GM12892 (cell line): ENCODE results near the gene ANKRD6.

Source experiments
- POLR2A ChIP-seq: IDR thresholded peaks from 2 replicates; pipeline ENCODE4 v1.6.1; 2011; ENCODE audit warnings: low read depth, low read length, control low read depth
- POLR2AphosphoS5 ChIP-seq: IDR thresholded peaks from 2 replicates; pipeline ENCODE4 v1.6.1; 2011; ENCODE audit warnings: low read depth, low read length, control low read depth
- TAF1 ChIP-seq: IDR thresholded peaks from 2 replicates; pipeline ENCODE4 v1.6.1; 2011; ENCODE audit warnings: low read depth, mild to moderate bottlenecking, control low read depth, low read length, borderline replicate concordance

DNA sequence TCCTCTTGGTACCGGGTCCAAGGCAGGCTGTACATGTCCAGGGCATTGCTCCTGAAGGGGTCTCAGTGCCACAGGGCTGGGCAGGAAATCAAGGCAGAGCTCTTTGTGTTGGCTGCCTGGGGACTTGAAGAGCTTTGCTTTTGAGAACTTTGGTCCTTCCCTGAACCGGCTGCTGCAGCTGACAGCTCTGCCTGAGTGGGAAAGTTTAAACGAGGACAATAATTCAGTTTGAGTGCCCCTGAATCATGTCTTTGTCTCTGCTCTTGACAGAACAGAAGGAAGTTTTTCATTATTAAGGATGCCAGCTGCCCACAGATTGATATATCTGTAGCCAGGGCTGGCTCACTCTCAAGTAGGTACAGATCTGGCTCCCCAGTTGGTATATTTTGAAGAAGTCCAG, 56.1 kb downstream of the ANKRD6 start:
- TF ChIP-seq POLR2AphosphoS5 (no peak), POLR2A (no peak), TAF1 (no peak)
